HT1080 (cell line): ENCODE results near the gene MISP. TPM values are rescaled to one million over a fixed set of nuclear protein-coding genes. Genes with fewer than 3 reads are reported as not detected.
"Not testable (repeated sequence)": the region's sequence is repeated elsewhere in the genome, so short reads cannot be mapped to it uniquely, and the experiment has no call there.

ENCODE experiments used
- DNase-seq: peaks from one replicate; pipeline ENCODE4 v3.0.0-alpha.2; 2015; ENCODE audit warnings: low read depth
- total RNA-seq: library from RNA; depleted of rRNA; stranded (reverse); fragments of >200 nt; shearing (Covaris generic); gene quantifications from 2 replicates; pipeline ENCODE4 v1.2.3, GENCODE V29; 2014

Gene MISP
- total RNA-seq, 1 experiment from 2014 or later = 0.02 TPM

DNA sequence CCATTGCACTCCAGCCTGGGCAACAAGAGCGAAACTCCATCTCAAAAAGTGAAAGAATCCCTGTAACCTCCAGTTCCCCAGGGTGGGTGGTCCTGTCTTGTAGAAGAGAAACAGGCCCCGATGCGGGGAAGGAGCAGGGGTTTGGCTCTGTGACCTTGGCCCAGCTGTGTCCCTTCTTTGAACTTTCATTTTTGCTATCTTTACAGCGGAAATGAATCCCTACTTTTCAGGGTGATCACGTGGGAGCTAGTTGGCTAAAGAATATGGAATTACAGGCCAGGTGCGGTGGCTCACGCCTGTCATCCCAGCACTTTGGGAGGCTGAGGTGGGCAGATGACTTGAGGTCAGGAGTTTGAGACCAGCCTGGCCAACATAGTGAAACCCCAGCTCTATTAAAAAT, 5.8 kb upstream of the MISP start:
- DNase-seq = not testable (repeated sequence)

DNA sequence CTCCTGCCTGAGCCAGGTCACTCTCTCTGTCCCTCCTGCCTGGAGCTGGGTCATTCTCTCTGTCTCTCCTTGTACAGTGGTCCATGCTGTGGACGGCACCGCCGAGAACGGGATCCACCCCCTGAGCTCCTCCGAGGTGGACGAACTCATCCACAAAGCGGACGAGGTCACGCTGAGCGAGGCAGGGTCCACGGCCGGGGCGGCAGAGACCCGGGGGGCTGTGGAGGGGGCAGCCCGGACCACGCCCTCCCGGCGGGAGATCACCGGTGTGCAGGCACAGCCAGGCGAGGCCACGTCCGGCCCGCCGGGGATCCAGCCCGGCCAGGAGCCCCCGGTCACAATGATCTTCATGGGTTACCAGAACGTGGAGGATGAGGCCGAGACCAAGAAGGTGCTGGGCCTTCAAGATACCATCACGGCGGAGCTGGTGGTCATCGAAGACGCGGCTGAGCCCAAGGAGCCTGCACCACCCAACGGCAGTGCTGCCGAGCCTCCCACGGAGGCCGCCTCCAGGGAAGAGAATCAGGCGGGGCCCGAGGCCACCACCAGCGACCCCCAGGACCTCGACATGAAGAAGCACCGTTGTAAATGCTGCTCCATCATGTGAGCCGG, 4.6 kb upstream of the MISP start:
- DNase-seq = no peak

DNA sequence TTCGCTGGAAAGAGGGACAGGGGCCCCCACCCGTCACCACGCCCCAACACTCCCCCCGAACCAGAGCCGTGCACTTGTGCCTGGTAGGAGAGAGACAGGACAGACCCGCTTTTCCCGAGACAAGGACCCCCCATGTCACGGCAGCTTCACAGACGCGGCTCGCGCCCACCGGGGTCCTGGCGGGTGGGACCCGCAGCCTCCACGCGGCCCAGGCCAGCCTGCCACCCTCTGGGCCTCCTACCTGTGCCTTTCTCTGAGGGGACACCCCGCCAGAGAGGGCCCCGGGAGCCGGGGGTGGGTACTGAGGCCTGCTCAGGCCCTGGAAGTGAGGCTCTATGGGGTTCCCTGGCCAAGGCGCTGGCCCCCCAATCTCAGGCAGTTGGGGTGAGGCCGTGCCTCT, 4.0 kb upstream of the MISP start:
- DNase-seq = no peak

DNA sequence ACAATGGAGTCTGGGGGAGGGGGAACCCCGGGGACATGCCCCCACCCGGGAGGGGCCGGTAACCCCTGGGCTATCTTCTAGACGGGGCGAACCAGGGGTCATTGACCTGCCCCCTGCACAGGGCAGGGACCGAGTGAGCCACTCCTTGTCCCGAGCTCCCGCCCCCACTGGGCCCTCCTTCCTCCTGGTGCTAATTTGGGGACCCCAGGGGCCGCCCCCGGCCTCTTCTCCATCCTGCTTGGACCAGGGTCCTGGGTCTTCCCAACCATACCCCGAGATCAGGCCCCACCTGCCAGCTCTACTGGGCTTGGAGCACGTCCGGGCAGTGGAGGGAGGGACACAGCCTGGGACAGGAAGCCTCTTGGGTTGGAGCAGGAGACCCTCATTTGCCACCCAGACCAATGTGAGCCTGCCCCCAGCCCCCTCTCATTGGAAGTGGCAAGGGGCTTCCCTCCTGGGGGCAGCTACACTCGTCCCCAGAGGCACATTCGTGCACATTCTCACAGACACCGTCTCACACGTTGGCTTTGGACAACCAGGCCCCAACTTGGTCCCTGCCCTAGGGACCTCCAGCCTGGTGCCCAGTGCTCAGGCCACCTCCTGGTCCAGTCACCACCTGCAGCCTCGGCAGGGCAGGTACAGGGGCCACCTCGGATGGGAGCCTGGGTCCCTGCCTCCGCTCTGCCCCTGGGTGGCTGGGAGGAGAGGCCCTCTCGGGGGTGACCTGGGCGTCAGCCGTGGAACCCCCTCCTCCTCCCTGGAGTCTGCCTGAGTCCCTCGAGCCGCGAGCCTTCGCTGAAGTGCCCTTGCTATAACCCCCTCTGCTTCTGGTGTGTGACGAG, 3.3 kb upstream of the MISP start:
- DNase-seq = no peak

DNA sequence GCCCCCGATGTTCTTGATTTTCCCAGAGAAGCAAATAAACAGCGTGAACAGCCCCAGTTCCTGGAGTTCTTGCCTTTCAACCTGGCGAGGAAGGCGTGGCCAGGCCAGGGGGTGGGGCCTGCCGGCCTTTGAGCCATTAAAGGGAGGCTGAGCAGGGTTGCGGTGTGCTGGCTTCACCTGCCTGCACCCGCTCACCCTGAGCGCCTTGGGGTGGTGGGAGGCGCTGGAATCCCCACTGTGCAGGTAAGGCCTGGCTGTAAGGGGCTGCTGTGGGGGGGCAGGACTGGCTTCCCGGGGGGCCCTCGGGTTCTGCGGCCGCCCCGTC, 2.7 kb upstream of the MISP start:
- no peak for DNase-seq

DNA sequence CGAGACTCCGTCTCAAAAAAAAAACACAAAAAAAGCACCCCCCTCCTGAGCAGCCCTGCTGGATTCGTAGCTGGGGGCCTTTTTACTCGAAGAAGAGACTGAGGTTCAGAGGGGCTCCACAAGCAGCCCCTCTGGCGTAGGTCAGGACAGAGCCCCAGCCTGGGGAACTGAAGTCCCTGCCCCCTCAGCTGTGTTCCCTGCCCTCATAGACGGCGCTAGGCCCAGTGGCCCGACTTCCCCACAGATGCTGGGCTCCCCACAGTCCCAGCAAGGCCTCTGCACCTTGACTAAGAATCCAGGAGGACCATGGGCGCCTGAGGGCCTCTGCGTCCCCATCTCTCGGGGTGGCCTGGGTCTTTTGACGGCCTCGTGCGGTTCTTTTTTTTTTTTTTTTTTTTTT, 1.1 kb upstream of the MISP start:
- DNase-seq = no peak

DNA sequence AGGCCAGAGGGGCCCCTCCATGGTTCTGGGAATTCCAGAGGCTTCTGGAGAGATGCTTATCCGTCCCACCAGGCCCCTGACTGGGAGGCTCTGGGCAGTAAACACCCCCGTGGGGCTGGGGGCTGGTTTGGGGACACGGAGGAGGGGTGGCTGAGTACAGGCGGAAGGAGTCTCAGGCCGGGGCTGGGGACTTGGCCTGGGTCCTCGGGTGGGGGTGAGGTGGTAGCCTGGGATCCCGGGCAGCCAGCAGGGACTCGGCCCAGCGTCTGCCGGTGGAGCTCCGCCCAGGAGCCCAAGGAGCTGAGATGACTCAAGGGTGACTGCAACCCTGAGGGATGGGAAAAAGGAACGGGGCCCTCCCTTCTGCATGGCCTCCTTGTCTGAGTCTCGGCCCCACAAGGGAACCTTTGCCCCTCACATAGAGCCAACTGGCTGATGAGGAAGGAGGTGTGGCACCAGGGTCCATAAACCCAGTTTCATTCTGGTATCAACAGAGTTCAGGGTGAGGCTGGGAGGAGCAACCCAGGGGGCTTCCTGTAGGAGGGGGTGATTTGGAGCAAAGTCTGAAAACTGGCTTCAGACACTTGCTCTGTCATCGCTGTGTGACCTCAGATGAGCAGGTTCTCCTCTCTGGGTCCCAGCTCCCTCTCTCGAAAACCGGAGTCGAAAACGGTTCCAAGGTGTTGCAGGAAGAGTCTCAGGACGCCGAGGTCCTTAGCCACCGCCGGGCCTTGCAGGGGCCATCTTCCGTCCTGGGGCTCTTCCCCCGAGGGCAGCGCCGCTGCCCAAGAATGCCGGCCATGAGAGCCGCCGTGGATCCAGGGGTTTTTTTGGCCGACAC, 809 bp downstream of the MISP start:
- peak; percentile 79 for DNase-seq

DNA sequence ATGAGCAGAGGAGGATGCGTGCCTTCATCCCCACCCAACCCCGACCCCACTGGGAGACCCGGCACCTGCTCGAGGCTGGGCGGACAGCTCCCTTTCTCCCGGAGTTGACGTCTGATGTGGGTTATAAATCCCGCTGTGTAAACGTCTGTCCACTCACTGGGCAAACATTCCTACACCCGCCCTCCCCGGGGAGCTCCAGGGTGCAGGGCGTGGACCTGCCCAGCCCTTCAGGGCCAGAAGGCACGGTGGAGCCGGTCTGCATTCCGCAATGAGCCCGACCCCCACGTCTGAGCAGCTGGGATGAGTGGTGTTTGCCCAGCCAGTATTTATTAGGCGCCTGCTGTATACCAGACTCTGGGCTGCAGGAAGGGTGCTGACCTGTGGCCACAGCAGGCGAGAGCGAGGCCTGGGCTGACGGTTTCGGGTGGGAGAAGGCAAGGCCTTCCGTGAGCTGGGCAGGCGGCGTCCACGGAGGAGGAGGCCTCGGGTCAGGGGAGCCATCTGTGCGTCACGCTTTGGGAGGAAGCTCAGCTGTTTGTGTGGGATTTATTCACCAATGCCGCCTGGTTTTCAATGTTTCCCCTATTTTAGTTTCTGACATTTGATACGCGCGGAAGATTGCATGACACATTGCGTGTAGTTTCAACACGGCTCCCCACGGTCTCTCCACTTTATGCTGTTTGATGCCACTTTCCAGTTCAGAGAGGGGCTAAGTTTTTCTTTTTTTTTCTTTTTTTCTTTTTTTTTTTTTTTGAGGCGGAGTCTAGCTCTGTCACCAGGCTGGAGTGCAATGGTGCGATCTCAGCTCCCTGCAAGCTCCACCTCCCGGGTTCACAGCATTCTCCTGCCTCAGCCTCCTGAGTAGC, 2.0 kb downstream of the MISP start:
- DNase-seq = peak; percentile 72

DNA sequence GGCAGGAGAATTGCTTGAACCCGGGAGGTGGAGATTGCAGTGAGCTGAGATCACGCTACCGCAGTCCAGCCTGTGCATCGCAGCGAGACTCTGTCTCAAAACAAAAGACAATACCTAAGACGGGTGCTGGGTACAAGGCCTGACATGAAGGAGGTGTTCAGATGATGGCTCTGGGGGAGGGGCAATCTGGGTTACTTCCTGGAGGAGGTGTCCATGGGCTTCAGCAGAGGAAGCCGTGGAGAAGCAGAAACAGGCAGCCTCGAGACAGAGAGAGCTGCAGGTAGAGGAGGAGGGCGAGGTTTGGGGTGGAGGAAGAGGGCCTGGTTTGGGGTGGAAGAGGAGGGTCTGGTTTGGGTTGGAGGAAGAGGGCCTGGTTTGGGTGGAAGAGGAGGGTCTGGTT, 3.6 kb downstream of the MISP start:
- DNase-seq = no peak

DNA sequence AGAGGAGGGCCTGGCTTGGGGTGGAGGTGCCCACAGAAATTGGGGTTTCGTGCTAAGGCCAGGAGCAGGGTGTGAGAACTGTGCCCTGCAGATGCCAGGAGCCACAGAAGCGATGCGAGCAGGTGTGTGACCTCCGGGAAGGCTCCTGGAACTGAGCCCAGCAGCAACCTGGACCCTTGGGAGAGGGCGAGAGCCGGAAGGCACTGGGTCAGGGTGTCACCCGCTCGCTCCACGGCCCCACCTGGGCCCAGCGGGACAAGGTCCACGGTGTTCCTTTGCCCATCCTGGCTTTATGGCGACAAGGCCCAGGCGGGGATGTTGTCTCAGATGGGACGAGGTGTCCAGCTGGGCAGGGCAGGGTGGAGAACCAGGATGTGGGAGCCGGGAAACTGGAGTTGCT, 4.2 kb downstream of the MISP start:
- DNase-seq = no peak

DNA sequence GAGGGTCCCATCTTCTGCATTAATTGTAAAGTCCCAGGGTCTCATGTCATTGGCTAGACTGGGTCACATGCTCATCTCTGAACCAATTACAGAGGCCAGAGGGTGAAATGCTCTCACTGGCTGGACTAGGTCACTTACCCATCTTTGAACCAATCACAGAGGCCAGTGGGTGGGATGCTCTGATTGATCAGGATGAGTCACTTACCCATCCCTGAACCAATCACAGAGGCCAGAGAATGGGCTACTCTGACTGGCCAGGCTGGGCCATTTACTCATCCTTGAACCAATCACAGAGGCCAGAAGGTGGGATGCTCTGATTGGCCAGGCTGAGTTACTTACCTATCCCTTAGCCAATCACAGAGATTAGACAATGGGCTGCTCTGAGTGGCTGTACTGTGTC, 5.3 kb downstream of the MISP start:
- peak; percentile 52 for DNase-seq

DNA sequence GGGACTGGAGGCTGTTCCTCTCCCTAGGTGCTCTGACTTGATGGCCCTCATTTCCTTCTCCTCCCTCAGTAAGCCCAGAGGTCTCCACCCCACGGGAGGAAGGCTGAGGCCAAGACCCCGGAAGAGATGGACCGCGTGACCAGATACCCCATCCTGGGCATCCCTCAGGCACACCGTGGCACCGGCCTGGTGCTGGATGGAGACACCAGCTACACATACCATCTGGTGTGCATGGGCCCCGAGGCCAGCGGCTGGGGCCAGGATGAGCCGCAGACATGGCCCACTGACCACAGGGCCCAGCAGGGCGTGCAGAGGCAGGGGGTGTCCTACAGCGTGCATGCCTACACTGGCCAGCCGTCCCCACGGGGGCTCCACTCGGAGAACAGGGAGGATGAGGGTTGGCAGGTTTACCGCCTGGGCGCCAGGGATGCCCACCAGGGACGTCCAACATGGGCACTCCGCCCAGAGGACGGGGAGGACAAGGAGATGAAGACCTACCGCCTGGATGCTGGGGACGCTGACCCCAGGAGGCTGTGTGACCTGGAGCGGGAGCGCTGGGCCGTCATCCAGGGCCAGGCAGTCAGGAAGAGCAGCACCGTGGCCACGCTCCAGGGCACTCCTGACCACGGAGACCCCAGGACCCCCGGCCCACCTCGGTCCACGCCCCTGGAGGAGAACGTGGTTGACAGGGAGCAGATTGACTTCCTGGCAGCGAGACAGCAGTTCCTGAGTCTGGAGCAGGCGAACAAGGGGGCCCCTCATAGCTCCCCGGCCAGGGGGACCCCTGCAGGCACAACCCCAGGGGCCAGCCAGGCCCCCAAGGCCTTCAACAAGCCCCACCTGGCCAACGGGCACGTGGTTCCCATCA, 6.1 kb downstream of the MISP start:
- no peak for DNase-seq

DNA sequence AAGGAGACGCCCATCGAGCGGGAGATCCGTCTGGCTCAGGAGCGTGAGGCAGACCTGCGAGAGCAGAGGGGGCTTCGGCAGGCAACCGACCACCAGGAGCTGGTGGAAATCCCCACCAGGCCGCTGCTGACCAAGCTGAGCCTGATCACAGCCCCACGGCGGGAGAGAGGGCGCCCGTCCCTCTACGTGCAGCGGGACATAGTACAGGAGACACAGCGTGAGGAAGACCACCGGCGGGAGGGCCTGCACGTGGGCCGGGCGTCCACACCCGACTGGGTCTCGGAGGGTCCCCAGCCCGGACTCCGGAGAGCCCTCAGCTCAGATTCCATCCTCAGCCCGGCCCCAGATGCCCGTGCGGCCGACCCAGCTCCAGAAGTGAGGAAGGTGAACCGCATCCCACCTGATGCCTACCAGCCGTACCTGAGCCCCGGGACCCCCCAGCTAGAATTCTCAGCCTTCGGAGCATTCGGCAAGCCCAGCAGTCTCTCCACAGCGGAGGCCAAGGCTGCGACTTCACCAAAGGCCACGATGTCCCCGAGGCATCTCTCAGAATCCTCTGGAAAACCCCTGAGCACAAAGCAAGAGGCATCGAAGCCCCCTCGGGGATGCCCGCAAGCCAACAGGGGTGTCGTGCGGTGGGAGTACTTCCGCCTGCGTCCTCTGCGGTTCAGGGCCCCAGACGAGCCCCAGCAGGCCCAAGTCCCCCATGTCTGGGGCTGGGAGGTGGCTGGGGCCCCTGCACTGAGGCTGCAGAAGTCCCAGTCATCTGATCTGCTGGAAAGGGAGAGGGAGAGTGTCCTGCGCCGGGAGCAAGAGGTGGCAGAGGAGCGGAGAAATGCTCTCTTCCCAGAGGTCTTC, 7.1 kb downstream of the MISP start:
- no peak for DNase-seq

DNA sequence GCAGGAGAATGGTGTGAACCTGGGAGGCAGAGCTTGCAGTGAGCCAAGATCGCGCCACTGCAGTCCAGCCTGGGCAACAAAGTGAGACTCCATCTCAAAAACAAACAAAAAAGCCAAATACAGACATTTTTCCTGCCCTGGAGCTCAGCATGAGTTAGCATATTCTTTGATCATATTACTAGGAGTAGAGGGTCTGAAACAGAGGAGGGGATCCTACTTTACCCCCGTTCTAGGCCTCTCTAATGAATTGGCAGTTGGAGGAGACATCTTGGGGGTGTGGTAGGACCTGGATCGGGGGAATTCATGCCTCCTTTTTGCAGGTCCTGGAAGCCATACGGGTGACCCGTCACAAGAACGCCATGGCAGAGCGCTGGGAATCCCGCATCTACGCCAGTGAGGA, 12.3 kb downstream of the MISP start:
- no peak for DNase-seq

DNA sequence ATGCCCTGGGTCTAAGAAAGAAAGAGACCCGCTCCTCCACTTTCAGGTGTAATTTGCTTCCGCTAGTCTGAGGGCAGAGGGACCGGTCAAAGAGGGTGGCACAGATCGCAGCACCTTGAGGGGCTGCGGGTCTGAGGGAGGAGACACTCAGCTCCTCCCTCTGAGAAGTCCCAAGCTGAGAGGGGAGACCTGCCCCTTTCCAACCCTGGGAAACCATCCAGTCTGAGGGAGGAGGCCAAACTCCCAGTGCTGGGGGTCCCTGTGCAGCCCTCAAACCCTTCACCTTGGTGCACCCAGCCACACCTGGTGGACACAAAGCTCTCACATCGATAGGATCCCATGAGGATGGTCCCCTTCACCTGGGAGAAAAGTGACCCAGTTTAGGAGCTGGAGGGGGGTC, 13.0 kb downstream of the MISP start:
- no peak for DNase-seq

DNA sequence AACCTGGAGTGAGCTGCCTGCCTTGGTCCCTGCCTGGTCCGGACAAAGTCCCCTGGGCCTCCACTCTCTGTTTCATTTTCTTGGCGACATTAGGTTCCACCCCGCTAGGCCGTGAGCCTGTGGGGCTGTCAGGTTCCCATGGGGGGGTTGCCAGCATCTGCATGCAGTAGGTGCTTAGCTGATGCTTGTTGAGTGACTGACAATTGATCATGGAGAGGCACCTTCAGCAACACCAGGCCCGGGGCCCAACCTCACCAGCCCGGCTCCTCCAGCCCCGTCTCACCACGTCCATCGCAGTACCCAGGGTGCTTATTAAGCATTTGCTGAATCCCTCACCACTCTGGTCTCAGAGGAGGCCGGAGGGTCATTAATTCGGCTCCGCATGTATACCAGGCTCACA, 13.4 kb downstream of the MISP start:
- no peak for DNase-seq

DNA sequence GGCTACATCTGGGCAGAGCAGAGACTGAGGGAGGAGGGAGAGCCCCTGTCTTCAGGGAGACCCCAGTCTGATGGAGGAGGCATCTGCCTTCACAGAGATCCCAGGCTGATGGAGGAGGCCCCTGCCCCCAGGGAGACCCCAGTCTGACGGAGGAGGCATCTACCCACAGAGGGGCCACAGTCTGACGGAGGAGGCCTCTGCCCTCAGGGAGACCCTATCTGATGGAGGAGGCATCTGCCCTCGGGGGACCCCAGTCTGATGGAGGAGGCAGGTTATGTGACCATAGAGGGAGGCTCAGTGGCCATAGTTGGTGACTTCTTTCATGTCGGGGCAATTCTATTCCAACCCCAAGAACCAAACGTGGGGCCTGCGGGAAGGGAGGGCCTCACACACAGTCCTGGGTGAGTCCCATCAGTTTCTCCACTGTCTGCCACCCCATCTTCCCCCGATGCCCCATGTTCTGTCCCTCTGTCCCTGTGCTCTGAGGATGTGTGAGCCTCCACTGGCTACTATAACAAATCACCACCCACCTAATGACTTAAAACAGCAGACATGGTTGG, 14.3 kb downstream of the MISP start:
- no peak for DNase-seq

DNA sequence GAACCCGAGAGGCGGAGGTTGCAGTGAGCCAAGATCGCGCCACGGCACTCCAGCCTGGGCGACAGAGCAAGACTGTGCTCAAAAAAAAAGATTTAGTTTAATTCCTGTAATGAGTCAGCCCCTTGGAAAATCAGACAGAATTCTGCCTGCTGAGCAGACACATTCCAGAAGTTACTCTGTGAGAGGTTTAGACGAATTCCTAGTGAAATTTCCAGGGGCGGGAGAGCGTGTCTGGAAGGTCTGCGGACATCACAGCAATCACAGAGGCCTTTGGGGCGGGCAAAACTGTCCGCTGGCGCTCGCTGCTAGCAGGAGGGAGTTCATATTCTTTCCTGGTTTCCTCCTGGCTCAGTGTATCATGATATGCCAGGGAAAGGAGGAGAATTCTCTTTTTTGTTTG, 17.5 kb downstream of the MISP start:
- DNase-seq = peak; percentile 29

DNA sequence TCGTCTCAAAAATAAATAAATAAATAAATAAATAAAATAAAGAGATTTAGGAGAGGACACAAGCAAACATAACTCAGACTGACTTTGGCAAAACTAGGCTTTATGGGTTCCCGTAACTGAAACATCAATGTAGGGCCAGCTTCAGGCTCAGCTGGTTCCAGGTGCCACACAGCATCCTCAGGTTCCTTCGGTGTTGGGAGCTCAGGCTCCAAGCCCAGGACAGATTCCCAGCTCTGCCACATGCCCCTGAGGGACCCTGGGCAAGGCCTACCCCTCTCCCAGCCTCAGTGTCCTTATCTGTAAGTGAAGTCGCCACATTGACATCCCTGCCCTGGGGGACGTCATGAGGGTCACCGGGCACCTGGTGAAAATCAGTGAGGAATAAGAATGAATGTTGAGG, 18.7 kb downstream of the MISP start:
- no peak for DNase-seq
